Suppressor macrophage (primary cell): Measurements from ENCODE around the gene ALAS1.

Experiments used
- DNase-seq, 4 experiments: peaks; one replicate each; pipeline ENCODE4 v3.0.0-alpha.2; 2020 to 2022

Gene ALAS1

GRCh38 chr3:52249683-52250082, 51.7 kb downstream of the ALAS1 start:
- DNase-seq, result no peak

GRCh38 chr3:52250122-52250521, 52.2 kb downstream of the ALAS1 start:
- DNase-seq, result no peak

- peak; percentile 95 to 99 (median 96) for DNase-seq
These were observed 55.6 kb downstream of the ALAS1 start for GRCh38 chr3:52253314-52254304.

- DNase-seq, result no peak
These were observed 56.6 kb downstream of the ALAS1 start for GRCh38 chr3:52254608-52255007.

- no peak for DNase-seq
These were observed 58.2 kb downstream of the ALAS1 start for GRCh38 chr3:52256159-52256558.

GRCh38 chr3:52256622-52257021, 58.7 kb downstream of the ALAS1 start:
- DNase-seq, result no peak

GRCh38 chr3:52257911-52258310, 60.0 kb downstream of the ALAS1 start:
- no peak for DNase-seq

- DNase-seq, result no peak
These were observed 61.1 kb downstream of the ALAS1 start for GRCh38 chr3:52259035-52259434.

- no peak for DNase-seq
These were observed 61.5 kb downstream of the ALAS1 start for GRCh38 chr3:52259448-52259847.

- no peak for DNase-seq
These were observed 64.5 kb downstream of the ALAS1 start for GRCh38 chr3:52262447-52262846.
